Ascending aorta (tissue), 2 donors: ENCODE data around the gene PLCB1. TPM values are rescaled to one million over a fixed set of nuclear protein-coding genes. Genes with fewer than 3 reads are reported as not detected.
"Not testable (repeated sequence)": the region's sequence is repeated elsewhere in the genome, so short reads cannot be mapped to it uniquely, and the experiment has no call there.

Source experiments
- DNase-seq, 2 donors: peaks; one replicate each; pipeline ENCODE4 v3.0.0-alpha.2; 2019; ENCODE audit warnings: low spot score in 2 of 2
- H3K27ac ChIP-seq, 2 donors: fragments of 200-600 bp; sonication (generic); one replicate each; pipeline ENCODE4 v1.5.1; 2016 to 2017; ENCODE audit warnings: mild to moderate bottlenecking in 1 of 2
- H3K27me3 ChIP-seq: fragments of 200-600 bp; sonication (generic); one replicate; pipeline ENCODE4 v1.5.1; 2017
- H3K36me3 ChIP-seq, 2 donors: fragments of 200-600 bp; sonication (generic); one replicate each; pipeline ENCODE4 v1.5.1; 2016
- H3K4me1 ChIP-seq, 2 donors: fragments of 200-600 bp; sonication (generic); one replicate each; pipeline ENCODE4 v1.5.1; 2016 to 2017; ENCODE audit warnings: mild to moderate bottlenecking in 1 of 2
- H3K4me3 ChIP-seq, 2 donors: fragments of 200-600 bp; sonication (generic); one replicate each; pipeline ENCODE4 v1.5.1; 2016 to 2017; ENCODE audit warnings: mild to moderate bottlenecking in 1 of 2
- H3K9me3 ChIP-seq, 2 donors: fragments of 200-600 bp; sonication (generic); one replicate each; pipeline ENCODE4 v1.5.1; 2016
- CTCF ChIP-seq, 3 experiments: fragments of 200-600 bp in 2 of 3; fragments of 450-650 bp in 1 of 3; sonication (generic) in 2 of 3; IDR thresholded peaks; one replicate each; pipeline ENCODE4 v1.5.1; 2016 to 2019; ENCODE audit warnings: antibody characterized with exemption in 3 of 3, mild to moderate bottlenecking in 1 of 3, moderate library complexity in 1 of 3
- intact Hi-C: fragments of 100-400 bp; cut with DNase I; formaldehyde crosslinking; loops from one replicate; pipeline ENCODE4 v1.15.1; 2023
- total RNA-seq: library from RNA; depleted of rRNA; stranded (reverse); fragments of >200 nt; gene quantifications from one replicate; pipeline ENCODE4 v1.1.0, GENCODE V29; 2016

PLCB1 gene
- total RNA-seq, 1 donor from 2014 or later: 22.9 TPM

DNA sequence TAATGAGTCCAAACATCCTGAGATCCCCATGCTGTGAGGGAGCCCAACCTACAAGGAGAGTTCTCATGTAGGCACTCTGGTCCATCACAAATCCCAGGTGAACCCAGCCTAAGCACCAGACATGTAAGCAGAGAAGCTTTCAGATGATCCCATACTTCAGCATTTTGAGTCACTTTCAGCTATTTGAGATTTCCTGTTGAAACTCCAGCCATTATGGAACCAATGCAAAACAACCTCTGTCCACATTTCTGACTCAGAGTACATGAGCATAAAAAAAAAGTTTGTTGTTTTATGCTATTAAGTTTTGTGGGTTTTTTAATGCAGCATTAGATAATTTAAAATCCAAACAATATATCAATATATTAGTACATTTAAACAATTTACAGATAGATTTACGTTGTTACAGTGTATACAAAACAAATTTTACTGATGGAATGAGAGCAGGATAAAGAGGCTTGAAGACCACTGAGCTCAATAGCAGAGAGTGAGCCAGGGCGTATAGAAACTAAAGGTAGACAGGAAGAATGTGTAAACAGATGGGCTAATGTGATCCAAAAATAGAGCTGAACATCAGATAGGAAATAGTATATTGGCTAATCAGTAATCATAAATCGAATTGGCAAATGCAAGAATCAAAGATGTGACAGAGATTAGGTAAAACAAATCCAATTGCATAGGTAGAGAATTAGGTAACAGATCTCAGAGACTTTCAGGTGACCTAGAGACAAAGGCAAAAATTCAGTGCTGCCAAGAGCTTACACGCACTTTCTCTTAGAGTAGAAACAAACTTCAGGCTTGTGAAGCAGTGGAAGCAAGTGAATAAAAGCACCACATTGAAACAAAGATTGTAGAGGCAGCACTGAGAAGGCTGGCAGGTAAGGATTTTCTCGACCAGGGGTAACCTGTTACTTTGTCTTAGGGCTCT, 36.2 kb upstream of the PLCB1 start:
- H3K9me3 ChIP-seq: no peaks in the 10 kb centered on the region
- no peak overlapping the region for H3K4me3 ChIP-seq
- H3K4me1 ChIP-seq: no peaks in the 10 kb centered on the region
- H3K36me3 ChIP-seq: no peaks in the 10 kb centered on the region
- no peaks in the 10 kb centered on the region for H3K27me3 ChIP-seq
- DNase-seq: no peak
- no peak for TF ChIP-seq CTCF (IDR thresholded peaks at IDR 0.05)
- no peak overlapping the region for H3K27ac ChIP-seq
- intact Hi-C loops: no loop called here

DNA sequence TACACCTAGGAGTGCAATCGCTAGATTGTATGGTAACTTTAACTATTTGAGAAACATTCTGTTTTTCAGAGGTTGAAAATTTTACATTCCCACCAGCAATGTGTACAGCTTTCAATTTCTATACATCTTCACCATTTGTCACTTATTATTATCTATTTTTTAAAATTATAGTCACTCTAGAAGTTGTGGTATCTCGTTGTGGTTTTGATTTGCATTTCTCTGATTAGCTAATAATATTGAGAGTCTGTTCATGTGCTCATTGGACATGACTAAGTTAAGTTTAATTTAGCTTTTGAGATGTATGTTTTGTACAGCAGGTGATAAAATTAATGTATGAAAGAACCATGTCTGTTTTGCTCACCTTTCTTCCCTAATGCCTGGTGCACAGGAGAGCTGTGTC, 34.8 kb upstream of the PLCB1 start:
- Histone ChIP-seq H3K4me1 (no peaks in the 10 kb centered on the region), H3K4me3 (no peak overlapping the region), H3K27me3 (no peaks in the 10 kb centered on the region), H3K9me3 (no peaks in the 10 kb centered on the region), H3K27ac (no peak overlapping the region), H3K36me3 (no peaks in the 10 kb centered on the region)
- TF ChIP-seq CTCF (IDR thresholded peaks at IDR 0.05): no peak
- no peak for DNase-seq
- intact Hi-C loops: no loop called here

DNA sequence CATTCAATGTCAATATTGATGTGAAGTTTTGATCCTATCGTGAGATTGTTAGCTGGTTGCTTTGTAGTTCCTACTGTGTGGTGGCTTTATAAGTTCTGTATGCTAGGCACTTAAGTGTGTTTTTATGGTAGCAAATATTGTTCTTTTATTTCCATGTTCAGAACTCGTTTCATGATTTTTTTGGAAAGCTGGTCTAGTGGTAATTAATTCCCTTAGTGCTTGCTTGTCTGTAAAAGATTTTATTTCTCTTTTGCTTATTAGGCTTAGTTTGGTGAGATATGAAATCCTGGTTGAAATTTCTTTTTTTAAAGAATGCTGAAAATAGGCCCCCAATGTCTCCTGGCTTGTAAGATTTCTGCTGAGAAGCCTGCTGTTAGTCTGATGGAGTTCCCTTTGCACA, 27.8 kb upstream of the PLCB1 start:
- no peak for DNase-seq
- intact Hi-C loops: no loop called here
- H3K4me3 ChIP-seq: no peak overlapping the region
- H3K27me3 ChIP-seq: no peaks in the 10 kb centered on the region
- no peaks in the 10 kb centered on the region for H3K36me3 ChIP-seq
- no peak overlapping the region for H3K27ac ChIP-seq
- no peaks in the 10 kb centered on the region for H3K4me1 ChIP-seq
- no peak for TF ChIP-seq CTCF (IDR thresholded peaks at IDR 0.05)
- peaks cover 0 to 4% of the 10 kb centered on the region in 2 donors for H3K9me3 ChIP-seq

- H3K4me3 ChIP-seq, DNase-seq, intact Hi-C loops, H3K36me3 ChIP-seq, H3K4me1 ChIP-seq, H3K9me3 ChIP-seq, H3K27ac ChIP-seq, H3K27me3 ChIP-seq: not testable (repeated sequence)
These were observed 17.5 kb upstream of the PLCB1 start for GRCh38 chr20:8114612-8115011.

GRCh38 chr20:8115436-8115835, 16.6 kb upstream of the PLCB1 start:
- H3K4me3 ChIP-seq: no peak overlapping the region
- H3K9me3 ChIP-seq: no peaks in the 10 kb centered on the region
- H3K4me1 ChIP-seq: no peaks in the 10 kb centered on the region
- no peaks in the 10 kb centered on the region for H3K36me3 ChIP-seq
- intact Hi-C loops: no loop called here
- TF ChIP-seq CTCF (IDR thresholded peaks at IDR 0.05): no peak
- DNase-seq: no peak
- H3K27ac ChIP-seq: no peak overlapping the region
- H3K27me3 ChIP-seq: no peaks in the 10 kb centered on the region

GRCh38 chr20:8116067-8116811, 15.8 kb upstream of the PLCB1 start:
- DNase-seq: no peak

More at GRCh38 chr20:8116067-8116811, 15.8 kb upstream of the PLCB1 start:
- Histone ChIP-seq H3K36me3 (no peaks in the 10 kb centered on the region), H3K27me3 (no peaks in the 10 kb centered on the region), H3K27ac (no peak overlapping the region), H3K9me3 (no peaks in the 10 kb centered on the region), H3K4me1 (no peaks in the 10 kb centered on the region), H3K4me3 (no peak overlapping the region)
- no peak for TF ChIP-seq CTCF (IDR thresholded peaks at IDR 0.05)
- intact Hi-C loops: no loop called here
